H1 (cell line): ENCODE results near the gene PRMT9. TPM values are rescaled to one million over a fixed set of nuclear protein-coding genes. Genes with fewer than 3 reads are reported as not detected.

ENCODE experiments used
- JUN ChIP-seq: IDR thresholded peaks from 2 replicates; pipeline ENCODE4 v1.6.1; 2011; ENCODE audit warnings: low read depth, mild to moderate bottlenecking, improper control_type of control experiment, low read length
- KDM5A ChIP-seq: fragments of 200-600 bp; IDR thresholded peaks from 2 replicates; pipeline ENCODE4 v1.7.1; 2012; ENCODE audit warnings: mild to moderate bottlenecking, low read length, inconsistent platforms, mixed read lengths
- RBBP5 ChIP-seq: IDR thresholded peaks from 2 replicates; pipeline ENCODE4 v1.7.1; 2012; ENCODE audit warnings: low read depth, mild to moderate bottlenecking, inconsistent platforms, low read length, moderate library complexity, borderline replicate concordance
- polyA plus RNA-seq, 7 experiments: library from polyadenylated mRNA; depleted of rRNA in 3 of 7; stranded (reverse) in 5 of 7; unstranded in 2 of 7; fragments of >200 nt in 5 of 7; fragments of 200-250 nt in 2 of 7; gene quantifications; 1 replicate in 5 of 7; 2 replicates in 1 of 7; 4 replicates in 1 of 7; pipeline versions ENCODE4 v1.2.1 to v1.2.3, GENCODE V29; 2011 to 2013; ENCODE audit warnings: missing spikeins in 2 of 7, mixed read lengths in 2 of 7
- total RNA-seq: library from RNA; stranded (reverse); fragmentation: NEBNext Ultra II Directional; extraction: Animal tissue kit (Norgen Biotek cat#: 25700); gene quantifications from 2 replicates; pipeline ENCODE4 v1.2.1, GENCODE V29; 2021

Gene PRMT9
- total and polyA plus RNA-seq, 2 of the 8 experiments (the other 6 are each of a cell fraction or from before 2014, with no cell fraction given) = 3.8 to 9.6 TPM

- TF ChIP-seq KDM5A = no peak
- no peak for TF ChIP-seq JUN
- TF ChIP-seq RBBP5 = no peak
Observed at GRCh38 chr4:147648656-147649055, 35.3 kb downstream of the PRMT9 start (continued).
